Suppressor macrophage (primary cell): ENCODE data around the gene SUN1.
A peak's percentile ranks its signal among the peaks of the same experiment; 100 is the strongest.

ENCODE experiments used
- DNase-seq, 4 experiments: peaks; one replicate each; pipeline ENCODE4 v3.0.0-alpha.2; 2020 to 2022

Gene SUN1

GRCh38 chr7:815284-816216, 16.7 kb upstream of the SUN1 start:
- DNase-seq: peak in 1 of 4 experiments; percentile 11

- peak; percentile 97 to 99 (median 98) for DNase-seq
Observed at GRCh38 chr7:816300-816750, 16.0 kb upstream of the SUN1 start.

GRCh38 chr7:816751-817671, 15.3 kb upstream of the SUN1 start:
- DNase-seq: peak in 3 of 4 experiments; percentile 26 to 46 (median 28)

- DNase-seq: peak in 3 of 4 experiments; percentile 10 to 41 (median 37)
Observed at GRCh38 chr7:818031-818699, 14.1 kb upstream of the SUN1 start.

- DNase-seq: no peak
Observed at GRCh38 chr7:820341-820740, 11.9 kb upstream of the SUN1 start.

GRCh38 chr7:821688-822087, 10.6 kb upstream of the SUN1 start:
- no peak for DNase-seq

GRCh38 chr7:822692-823276, 9.5 kb upstream of the SUN1 start:
- DNase-seq: no peak

GRCh38 chr7:823649-824048, 8.6 kb upstream of the SUN1 start:
- DNase-seq: no peak

GRCh38 chr7:824081-824480, 8.2 kb upstream of the SUN1 start:
- no peak for DNase-seq

GRCh38 chr7:824664-825063, 7.6 kb upstream of the SUN1 start:
- no peak for DNase-seq

- DNase-seq: no peak
Observed at GRCh38 chr7:825386-825785, 6.9 kb upstream of the SUN1 start.

- DNase-seq: no peak
Observed at GRCh38 chr7:826230-826917, 5.9 kb upstream of the SUN1 start.

- DNase-seq: no peak
Observed at GRCh38 chr7:828793-829561, 3.3 kb upstream of the SUN1 start.

GRCh38 chr7:830069-830468, 2.2 kb upstream of the SUN1 start:
- DNase-seq: no peak

GRCh38 chr7:831596-832166, 595 bp upstream of the SUN1 start:
- peak in 3 of 4 experiments; percentile 23 to 52 (median 41) for DNase-seq

GRCh38 chr7:832968-833424, 720 bp downstream of the SUN1 start:
- DNase-seq: no peak

GRCh38 chr7:833601-834258, 1.5 kb downstream of the SUN1 start:
- DNase-seq: no peak

GRCh38 chr7:834277-834676, 2.0 kb downstream of the SUN1 start:
- no peak for DNase-seq

- no peak for DNase-seq
Observed at GRCh38 chr7:835021-835420, 2.7 kb downstream of the SUN1 start.
